Testis (tissue), 3 donors: ENCODE measurements around the gene CCDC18. TPM values are rescaled to one million over a fixed set of nuclear protein-coding genes. Genes with fewer than 3 reads are reported as not detected.
A peak's percentile ranks its signal among the peaks of the same experiment; 100 is the strongest.

Experiments used
- DNase-seq: peaks from one replicate; pipeline ENCODE4 v3.0.0-alpha.2; 2019
- H3K27ac ChIP-seq, 2 donors: fragments of 200-600 bp; sonication (generic); one replicate each; pipeline ENCODE4 v1.5.1; 2019
- H3K27me3 ChIP-seq: fragments of 200-600 bp; sonication (generic); one replicate; pipeline ENCODE4 v1.5.1; 2019
- H3K36me3 ChIP-seq: fragments of 200-600 bp; sonication (generic); one replicate; pipeline ENCODE4 v1.5.1; 2017; ENCODE audit warnings: low read depth; ENCODE audit errors: missing control alignments
- H3K4me1 ChIP-seq: fragments of 200-600 bp; sonication (generic); one replicate; pipeline ENCODE4 v1.5.1; 2019
- H3K4me3 ChIP-seq, 2 donors: fragments of 200-600 bp; sonication (generic); one replicate each; pipeline ENCODE4 v1.5.1; 2017 to 2019
- H3K9me3 ChIP-seq: fragments of 200-600 bp; sonication (generic); one replicate; pipeline ENCODE4 v1.5.1; 2017
- CTCF ChIP-seq, 3 experiments: fragments of 450-650 bp in 2 of 3; fragments of 200-600 bp in 1 of 3; sonication (generic) in 1 of 3; IDR thresholded peaks; one replicate each; pipeline ENCODE4 v1.5.1; 2016 to 2019; ENCODE audit warnings: antibody characterized with exemption in 3 of 3, mild to moderate bottlenecking in 2 of 3, moderate library complexity in 1 of 3
- POLR2A ChIP-seq: fragments of 450-650 bp; IDR thresholded peaks from one replicate; pipeline ENCODE4 v1.6.1; 2017; ENCODE audit warnings: antibody characterized with exemption, mild to moderate bottlenecking, moderate library complexity
- WGBS, 2 donors: methylation state at CpG; one replicate each; pipeline ENCODE4 v1.1.5; 2018; 5-methylcytosine and 5-hydroxymethylcytosine counted together
- intact Hi-C: fragments of 100-400 bp; cut with DNase I; formaldehyde crosslinking; loops from one replicate; pipeline ENCODE4 v1.15.1; 2023; ENCODE audit warnings: low total_unique reads
- polyA plus RNA-seq: library from polyadenylated mRNA; stranded (reverse); fragments of 350-450 nt; fragmentation: Illumina TruSeq; extraction: RNeasy Lipid Tissue Mini Kit (QIAGEN cat#74804); gene quantifications from one replicate; pipeline ENCODE4 v1.2.3, GENCODE V29; 2014; ENCODE audit warnings: low read depth, low replicate concordance; ENCODE audit not compliant: insufficient read depth
- total RNA-seq, 2 donors: library from RNA; depleted of rRNA; stranded (reverse); fragments of >200 nt; gene quantifications; one replicate each; pipeline ENCODE4 v1.2.3, GENCODE V29; 2016

CCDC18 gene
- total and polyA plus RNA-seq, 3 donors from 2014 or later: 3.9 to 38.3 (median 19.4) TPM

- Histone ChIP-seq H3K9me3 (no peaks in the 10 kb centered on the region), H3K4me3 (no peak overlapping the region), H3K27ac (no peak overlapping the region), H3K27me3 (no peaks in the 10 kb centered on the region), H3K36me3 (no peaks in the 10 kb centered on the region), H3K4me1 (no peaks in the 10 kb centered on the region)
- WGBS, 2 donors: 45 to 53% methylated on average over 2 of the region's 2 CpGs
- DNase-seq: peak; percentile 72
- intact Hi-C loops: no loop called here
- peak; percentile 43 to 86 (median 78) for TF ChIP-seq CTCF (IDR thresholded peaks at IDR 0.05)
- TF ChIP-seq POLR2A: no peak
These were observed 124.2 kb downstream of the CCDC18 start for GRCh38 chr1:93304716-93305138.

GRCh38 chr1:93306920-93307319 is 126.4 kb downstream of the CCDC18 start:
- H3K9me3 ChIP-seq: no peaks in the 10 kb centered on the region
- no peak for TF ChIP-seq CTCF (IDR thresholded peaks at IDR 0.05)
- TF ChIP-seq POLR2A: no peak
- H3K27ac ChIP-seq: no peak overlapping the region
- H3K27me3 ChIP-seq: no peaks in the 10 kb centered on the region
- H3K4me3 ChIP-seq: no peak overlapping the region
- no peak for DNase-seq
- H3K4me1 ChIP-seq: no peaks in the 10 kb centered on the region
- no peaks in the 10 kb centered on the region for H3K36me3 ChIP-seq
- intact Hi-C loops: no loop called here

GRCh38 chr1:93313026-93313425 is 132.5 kb downstream of the CCDC18 start:
- WGBS, 2 donors: 73 to 85% methylated on average over 4 of the region's 4 CpGs
- H3K4me3 ChIP-seq: no peak overlapping the region
- intact Hi-C loops: no loop called here
- H3K9me3 ChIP-seq: no peaks in the 10 kb centered on the region
- no peak for DNase-seq
- no peak overlapping the region for H3K27ac ChIP-seq
- H3K36me3 ChIP-seq: no peaks in the 10 kb centered on the region
- no peak for TF ChIP-seq CTCF (IDR thresholded peaks at IDR 0.05)
- TF ChIP-seq POLR2A: no peak
- no peaks in the 10 kb centered on the region for H3K4me1 ChIP-seq
- H3K27me3 ChIP-seq: no peaks in the 10 kb centered on the region

GRCh38 chr1:93317207-93317606 is 136.7 kb downstream of the CCDC18 start:
- Histone ChIP-seq H3K27me3 (no peaks in the 10 kb centered on the region), H3K4me3 (no peak overlapping the region), H3K4me1 (peaks cover 2% of the 10 kb centered on the region), H3K27ac (no peak overlapping the region), H3K9me3 (no peaks in the 10 kb centered on the region), H3K36me3 (no peaks in the 10 kb centered on the region)
- TF ChIP-seq POLR2A (no peak), CTCF (IDR thresholded peaks at IDR 0.05) (no peak)
- DNase-seq: peak; percentile 40
- WGBS, 2 donors: 80 to 89% methylated on average over 2 of the region's 2 CpGs
- intact Hi-C loops: no loop called here

GRCh38 chr1:93317943-93318342 is 137.4 kb downstream of the CCDC18 start:
- Histone ChIP-seq H3K9me3 (no peaks in the 10 kb centered on the region), H3K4me1 (peaks cover 7% of the 10 kb centered on the region), H3K27me3 (no peaks in the 10 kb centered on the region), H3K27ac (no peak overlapping the region), H3K4me3 (no peak overlapping the region), H3K36me3 (no peaks in the 10 kb centered on the region)
- WGBS, 2 donors: 98 to 100% methylated on average over 2 of the region's 2 CpGs
- no peak for DNase-seq
- intact Hi-C loops: no loop called here
- TF ChIP-seq POLR2A (no peak), CTCF (IDR thresholded peaks at IDR 0.05) (no peak)
